Liver (tissue), 9 donors: Measurements from ENCODE around the gene IQGAP2. TPM values are rescaled to one million over a fixed set of nuclear protein-coding genes. Genes with fewer than 3 reads are reported as not detected.

Experiments
- DNase-seq: peaks from one replicate; pipeline ENCODE4 v3.0.0-alpha.2; 2017; ENCODE audit warnings: low spot score
- H3K27ac ChIP-seq, 2 donors: one replicate each; pipeline ENCODE4 v1.7.0; 2013; ENCODE audit warnings: inconsistent platforms in 2 of 2, low read length in 2 of 2, control low read depth in 1 of 2, low read depth in 1 of 2, mild to moderate bottlenecking in 1 of 2
- H3K27me3 ChIP-seq, 4 donors: one replicate each; pipeline versions ENCODE4 v1.6.1 to v1.7.0; 2013; ENCODE audit warnings: low read length in 3 of 4, inconsistent platforms in 1 of 4, mild to moderate bottlenecking in 1 of 4, moderate library complexity in 1 of 4; ENCODE audit not compliant: control insufficient read depth in 4 of 4, insufficient read depth in 4 of 4
- H3K36me3 ChIP-seq, 4 donors: one replicate each; pipeline versions ENCODE4 v1.6.1 to v1.7.0; 2013; ENCODE audit warnings: low read length in 3 of 4, mild to moderate bottlenecking in 3 of 4, low read depth in 1 of 4, moderate library complexity in 1 of 4; ENCODE audit not compliant: control insufficient read depth in 4 of 4, insufficient read depth in 3 of 4
- H3K4me1 ChIP-seq, 4 donors: one replicate each; pipeline versions ENCODE4 v1.6.1 to v1.7.0; 2013; ENCODE audit warnings: low read length in 3 of 4, mild to moderate bottlenecking in 3 of 4, moderate library complexity in 1 of 4; ENCODE audit not compliant: control insufficient read depth in 4 of 4, insufficient read depth in 4 of 4
- H3K4me3 ChIP-seq, 3 donors: one replicate each; pipeline versions ENCODE4 v1.6.1 to v1.7.0; 2013; ENCODE audit warnings: low read length in 3 of 3, control low read depth in 1 of 3, low read depth in 1 of 3, mild to moderate bottlenecking in 1 of 3
- H3K9ac ChIP-seq, 2 donors: one replicate each; pipeline ENCODE4 v1.7.0; 2013; ENCODE audit warnings: low read length in 2 of 2, mild to moderate bottlenecking in 2 of 2, moderate library complexity in 2 of 2, control low read depth in 1 of 2, low read depth in 1 of 2
- H3K9me3 ChIP-seq, 4 donors: one replicate each; pipeline versions ENCODE4 v1.6.1 to v1.7.0; 2013; ENCODE audit warnings: low read length in 3 of 4; ENCODE audit not compliant: control insufficient read depth in 4 of 4
- EGR1 ChIP-seq, 2 donors: IDR thresholded peaks; 2 replicates each; pipeline ENCODE4 v1.6.1; 2016 to 2018; ENCODE audit warnings: antibody characterized with exemption in 2 of 2, low read depth in 2 of 2
- FOXA1 ChIP-seq: IDR thresholded peaks from 2 replicates; pipeline ENCODE4 v1.6.1; 2016; ENCODE audit warnings: antibody characterized with exemption
- FOXA2 ChIP-seq: IDR thresholded peaks from 2 replicates; pipeline ENCODE4 v1.6.1; 2016; ENCODE audit warnings: antibody characterized with exemption
- GABPA ChIP-seq, 2 donors: IDR thresholded peaks in 1 of 2; conservative IDR thresholded peaks in 1 of 2; 2 replicates each; pipeline ENCODE4 v1.6.1; 2016; ENCODE audit warnings: antibody characterized with exemption in 2 of 2, mild to moderate bottlenecking in 1 of 2, moderate library complexity in 1 of 2
- HNF4A ChIP-seq, 2 donors: conservative IDR thresholded peaks; 2 replicates each; pipeline ENCODE4 v1.6.1; 2016; ENCODE audit warnings: antibody characterized with exemption in 2 of 2, mild to moderate bottlenecking in 2 of 2
- HNF4G ChIP-seq: IDR thresholded peaks from 2 replicates; pipeline ENCODE4 v1.6.1; 2016; ENCODE audit warnings: antibody characterized with exemption
- JUND ChIP-seq, 2 donors: IDR thresholded peaks; 2 replicates each; pipeline ENCODE4 v1.6.1; 2016; ENCODE audit warnings: antibody characterized with exemption in 2 of 2
- NR2F2 ChIP-seq: IDR thresholded peaks from 2 replicates; pipeline ENCODE4 v1.6.1; 2016; ENCODE audit warnings: antibody characterized with exemption
- RAD21 ChIP-seq, 2 donors: IDR thresholded peaks; 2 replicates each; pipeline ENCODE4 v1.6.1; 2016; ENCODE audit warnings: antibody characterized with exemption in 2 of 2, mild to moderate bottlenecking in 2 of 2
- RXRA ChIP-seq, 2 donors: IDR thresholded peaks; 2 replicates each; pipeline ENCODE4 v1.6.1; 2017 to 2018; ENCODE audit warnings: antibody characterized with exemption in 2 of 2, mild to moderate bottlenecking in 1 of 2
- SP1 ChIP-seq: IDR thresholded peaks from 2 replicates; pipeline ENCODE4 v1.6.1; 2018; ENCODE audit warnings: antibody characterized with exemption, mild to moderate bottlenecking
- TAF1 ChIP-seq: conservative IDR thresholded peaks from 2 replicates; pipeline ENCODE4 v1.6.1; 2016; ENCODE audit warnings: antibody characterized with exemption, mild to moderate bottlenecking
- YY1 ChIP-seq: IDR thresholded peaks from 2 replicates; pipeline ENCODE4 v1.6.1; 2016; ENCODE audit warnings: antibody characterized with exemption, mild to moderate bottlenecking
- WGBS: extraction: QIAGEN DNeasy Blood & Tissue Kit; methylation state at CpG from one replicate; pipeline ENCODE4 v1.1.7; 2013; 5-methylcytosine and 5-hydroxymethylcytosine counted together
- polyA plus RNA-seq, 2 donors: library from polyadenylated mRNA; stranded (reverse) in 1 of 2; unstranded in 1 of 2; fragments of 200-250 nt in 1 of 2; fragments of >200 nt in 1 of 2; fragmentation: Nextera tagmentation in 1 of 2; extraction: Ambion mirVana in 1 of 2; gene quantifications; one replicate each; pipeline versions ENCODE4 v1.2.1 to v1.2.3, GENCODE V29; 2013 to 2015
- total RNA-seq, 2 donors: library from RNA; depleted of rRNA; stranded (reverse); fragments of >200 nt; gene quantifications; one replicate each; pipeline ENCODE4 v1.2.3, GENCODE V29; 2014
- TF ChIP-seq, protein P1 (sequence below): IDR thresholded peaks from 2 replicates; pipeline ENCODE4 v1.6.1; 2016; ENCODE audit warnings: antibody characterized with exemption
- TF ChIP-seq, protein P2 (sequence below): IDR thresholded peaks from 2 replicates; pipeline ENCODE4 v1.6.1; 2016; ENCODE audit warnings: antibody characterized with exemption, mild to moderate bottlenecking
- TF ChIP-seq, protein P3 (sequence below): fragments of 150-350 bp; IDR thresholded peaks from 2 replicates; pipeline ENCODE4 v1.5.1; 2017; ENCODE audit warnings: improper control_type of control experiment, low read depth, low read length; ENCODE audit not compliant: missing input control
- TF ChIP-seq, protein P4 (sequence below): IDR thresholded peaks from 2 replicates; pipeline ENCODE4 v1.6.1; 2016; ENCODE audit warnings: antibody characterized with exemption
- TF ChIP-seq, protein P5 (sequence below): IDR thresholded peaks from 2 replicates; pipeline ENCODE4 v1.6.1; 2016; ENCODE audit warnings: antibody characterized with exemption
- donor health status: healthy.
- donor health status: healthy.
- donor health status: healthy.
- donor health status: healthy.
- donor health status: healthy.

IQGAP2 gene
- total and polyA plus RNA-seq, 4 donors: 41.5 to 205 (median 102) TPM

DNA sequence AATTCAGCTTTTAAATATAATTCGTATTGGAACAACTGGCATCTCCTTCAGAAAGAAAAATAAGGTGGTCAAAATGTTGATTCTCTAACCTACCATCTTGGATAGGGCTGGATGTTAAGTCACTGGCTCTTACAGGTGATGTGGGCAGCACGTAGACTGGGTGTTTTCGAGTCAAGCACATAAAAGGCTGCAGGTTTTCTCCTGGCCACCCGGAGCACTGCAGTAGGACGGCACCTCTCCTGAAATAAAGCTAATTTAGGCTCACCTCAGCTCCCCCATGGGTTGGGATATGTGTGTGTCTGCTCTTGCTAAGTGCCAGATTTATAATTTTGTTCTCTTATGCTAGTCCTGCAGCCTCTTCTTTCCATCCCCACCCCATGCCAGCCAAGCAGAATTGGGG, 80.3 kb downstream of the IQGAP2 start:
- Histone ChIP-seq H3K9me3 (no peaks in the 10 kb centered on the region), H3K27ac (no peak overlapping the region), H3K4me1 (peaks cover 4 to 47% (median 32%) of the 10 kb centered on the region in 4 donors), H3K36me3 (no peaks in the 10 kb centered on the region), H3K4me3 (no peak overlapping the region), H3K9ac (no peak overlapping the region), H3K27me3 (no peaks in the 10 kb centered on the region)
- WGBS: 95% methylated on average over 5 of the region's 5 CpGs
- no peak for TF ChIP-seq RAD21 (IDR thresholded peaks at IDR 0.05)
- TF ChIP-seq SP1: no peak
- no peak for TF ChIP-seq EGR1 (IDR thresholded peaks at IDR 0.05; ENCODE audit: low read depth in 2 of 2)
- TF ChIP-seq NR2F2: no peak
- no peak for TF ChIP-seq TAF1
- TF ChIP-seq, protein P1, sequence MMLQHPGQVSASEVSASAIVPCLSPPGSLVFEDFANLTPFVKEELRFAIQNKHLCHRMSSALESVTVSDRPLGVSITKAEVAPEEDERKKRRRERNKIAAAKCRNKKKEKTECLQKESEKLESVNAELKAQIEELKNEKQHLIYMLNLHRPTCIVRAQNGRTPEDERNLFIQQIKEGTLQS: no peak
- TF ChIP-seq, protein P2, sequence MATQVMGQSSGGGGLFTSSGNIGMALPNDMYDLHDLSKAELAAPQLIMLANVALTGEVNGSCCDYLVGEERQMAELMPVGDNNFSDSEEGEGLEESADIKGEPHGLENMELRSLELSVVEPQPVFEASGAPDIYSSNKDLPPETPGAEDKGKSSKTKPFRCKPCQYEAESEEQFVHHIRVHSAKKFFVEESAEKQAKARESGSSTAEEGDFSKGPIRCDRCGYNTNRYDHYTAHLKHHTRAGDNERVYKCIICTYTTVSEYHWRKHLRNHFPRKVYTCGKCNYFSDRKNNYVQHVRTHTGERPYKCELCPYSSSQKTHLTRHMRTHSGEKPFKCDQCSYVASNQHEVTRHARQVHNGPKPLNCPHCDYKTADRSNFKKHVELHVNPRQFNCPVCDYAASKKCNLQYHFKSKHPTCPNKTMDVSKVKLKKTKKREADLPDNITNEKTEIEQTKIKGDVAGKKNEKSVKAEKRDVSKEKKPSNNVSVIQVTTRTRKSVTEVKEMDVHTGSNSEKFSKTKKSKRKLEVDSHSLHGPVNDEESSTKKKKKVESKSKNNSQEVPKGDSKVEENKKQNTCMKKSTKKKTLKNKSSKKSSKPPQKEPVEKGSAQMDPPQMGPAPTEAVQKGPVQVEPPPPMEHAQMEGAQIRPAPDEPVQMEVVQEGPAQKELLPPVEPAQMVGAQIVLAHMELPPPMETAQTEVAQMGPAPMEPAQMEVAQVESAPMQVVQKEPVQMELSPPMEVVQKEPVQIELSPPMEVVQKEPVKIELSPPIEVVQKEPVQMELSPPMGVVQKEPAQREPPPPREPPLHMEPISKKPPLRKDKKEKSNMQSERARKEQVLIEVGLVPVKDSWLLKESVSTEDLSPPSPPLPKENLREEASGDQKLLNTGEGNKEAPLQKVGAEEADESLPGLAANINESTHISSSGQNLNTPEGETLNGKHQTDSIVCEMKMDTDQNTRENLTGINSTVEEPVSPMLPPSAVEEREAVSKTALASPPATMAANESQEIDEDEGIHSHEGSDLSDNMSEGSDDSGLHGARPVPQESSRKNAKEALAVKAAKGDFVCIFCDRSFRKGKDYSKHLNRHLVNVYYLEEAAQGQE: no peak
- TF ChIP-seq RXRA (IDR thresholded peaks at IDR 0.05): no peak
- TF ChIP-seq, protein P3, sequence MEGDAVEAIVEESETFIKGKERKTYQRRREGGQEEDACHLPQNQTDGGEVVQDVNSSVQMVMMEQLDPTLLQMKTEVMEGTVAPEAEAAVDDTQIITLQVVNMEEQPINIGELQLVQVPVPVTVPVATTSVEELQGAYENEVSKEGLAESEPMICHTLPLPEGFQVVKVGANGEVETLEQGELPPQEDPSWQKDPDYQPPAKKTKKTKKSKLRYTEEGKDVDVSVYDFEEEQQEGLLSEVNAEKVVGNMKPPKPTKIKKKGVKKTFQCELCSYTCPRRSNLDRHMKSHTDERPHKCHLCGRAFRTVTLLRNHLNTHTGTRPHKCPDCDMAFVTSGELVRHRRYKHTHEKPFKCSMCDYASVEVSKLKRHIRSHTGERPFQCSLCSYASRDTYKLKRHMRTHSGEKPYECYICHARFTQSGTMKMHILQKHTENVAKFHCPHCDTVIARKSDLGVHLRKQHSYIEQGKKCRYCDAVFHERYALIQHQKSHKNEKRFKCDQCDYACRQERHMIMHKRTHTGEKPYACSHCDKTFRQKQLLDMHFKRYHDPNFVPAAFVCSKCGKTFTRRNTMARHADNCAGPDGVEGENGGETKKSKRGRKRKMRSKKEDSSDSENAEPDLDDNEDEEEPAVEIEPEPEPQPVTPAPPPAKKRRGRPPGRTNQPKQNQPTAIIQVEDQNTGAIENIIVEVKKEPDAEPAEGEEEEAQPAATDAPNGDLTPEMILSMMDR: no peak
- TF ChIP-seq HNF4G: no peak
- TF ChIP-seq, protein P4, sequence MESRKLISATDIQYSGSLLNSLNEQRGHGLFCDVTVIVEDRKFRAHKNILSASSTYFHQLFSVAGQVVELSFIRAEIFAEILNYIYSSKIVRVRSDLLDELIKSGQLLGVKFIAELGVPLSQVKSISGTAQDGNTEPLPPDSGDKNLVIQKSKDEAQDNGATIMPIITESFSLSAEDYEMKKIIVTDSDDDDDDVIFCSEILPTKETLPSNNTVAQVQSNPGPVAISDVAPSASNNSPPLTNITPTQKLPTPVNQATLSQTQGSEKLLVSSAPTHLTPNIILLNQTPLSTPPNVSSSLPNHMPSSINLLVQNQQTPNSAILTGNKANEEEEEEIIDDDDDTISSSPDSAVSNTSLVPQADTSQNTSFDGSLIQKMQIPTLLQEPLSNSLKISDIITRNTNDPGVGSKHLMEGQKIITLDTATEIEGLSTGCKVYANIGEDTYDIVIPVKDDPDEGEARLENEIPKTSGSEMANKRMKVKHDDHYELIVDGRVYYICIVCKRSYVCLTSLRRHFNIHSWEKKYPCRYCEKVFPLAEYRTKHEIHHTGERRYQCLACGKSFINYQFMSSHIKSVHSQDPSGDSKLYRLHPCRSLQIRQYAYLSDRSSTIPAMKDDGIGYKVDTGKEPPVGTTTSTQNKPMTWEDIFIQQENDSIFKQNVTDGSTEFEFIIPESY: no peak
- TF ChIP-seq HNF4A (conservative IDR thresholded peaks at IDR 0.05): no peak
- TF ChIP-seq JUND (IDR thresholded peaks at IDR 0.05): no peak
- TF ChIP-seq GABPA (IDR thresholded peaks at IDR 0.05 in 1 of 2, conservative IDR thresholded peaks at IDR 0.05 in 1 of 2): no peak
- TF ChIP-seq, protein P5, sequence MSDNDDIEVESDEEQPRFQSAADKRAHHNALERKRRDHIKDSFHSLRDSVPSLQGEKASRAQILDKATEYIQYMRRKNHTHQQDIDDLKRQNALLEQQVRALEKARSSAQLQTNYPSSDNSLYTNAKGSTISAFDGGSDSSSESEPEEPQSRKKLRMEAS: no peak
- TF ChIP-seq FOXA1: no peak
- TF ChIP-seq YY1: no peak
- TF ChIP-seq FOXA2: no peak
- DNase-seq: no peak
